SK-N-MC (cell line): ENCODE measurements around the gene CLASRP.

Experiments used
- EZH2 ChIP-seq: fragments of 200-600 bp; sonication (generic); IDR thresholded peaks from one replicate; pipeline ENCODE4 v1.6.1; 2017; ENCODE audit warnings: antibody characterized with exemption
- FOXP2 ChIP-seq: optimal IDR thresholded peaks from 2 replicates; pipeline ENCODE3; 2011; ENCODE audit warnings: mild to moderate bottlenecking, moderate library complexity; ENCODE audit not compliant: insufficient read depth; ENCODE audit errors: extremely low read length, control extremely low read depth
- POLR2AphosphoS5 ChIP-seq: IDR thresholded peaks from 2 replicates; pipeline ENCODE4 v1.6.1; 2012; ENCODE audit warnings: mild to moderate bottlenecking, low read depth, low read length, borderline replicate concordance

- TF ChIP-seq EZH2 (no peak), POLR2AphosphoS5 (no peak), FOXP2 (no peak)
These were observed 78.8 kb downstream of the CLASRP start for GRCh38 chr19:45117671-45118070.
